Peyer's patch (tissue), 4 donors: Measurements from ENCODE around the gene ZMIZ1. TPM values are rescaled to one million over a fixed set of nuclear protein-coding genes. Genes with fewer than 3 reads are reported as not detected.

Experiments used
- DNase-seq, 3 donors: peaks; one replicate each; pipeline ENCODE4 v3.0.0-alpha.2; 2017 to 2019
- H3K27ac ChIP-seq, 4 donors: fragments of 200-600 bp; sonication (generic); one replicate each; pipeline ENCODE4 v1.5.1; 2016 to 2019
- H3K27me3 ChIP-seq, 2 donors: fragments of 200-600 bp; sonication (generic); one replicate each; pipeline ENCODE4 v1.5.1; 2019
- H3K36me3 ChIP-seq, 3 donors: fragments of 200-600 bp; sonication (generic); one replicate each; pipeline ENCODE4 v1.5.1; 2016 to 2019
- H3K4me1 ChIP-seq, 4 donors: fragments of 200-600 bp; sonication (generic); one replicate each; pipeline ENCODE4 v1.5.1; 2016 to 2019
- H3K4me3 ChIP-seq, 4 donors: fragments of 200-600 bp; sonication (generic); 1 replicate in 3 of 4; 2 replicates in 1 of 4; pipeline ENCODE4 v1.5.1; 2016 to 2019; ENCODE audit warnings: mild to moderate bottlenecking in 1 of 4
- H3K9me3 ChIP-seq, 4 donors: fragments of 200-600 bp; sonication (generic); one replicate each; pipeline ENCODE4 v1.5.1; 2016 to 2019; ENCODE audit warnings: mild to moderate bottlenecking in 1 of 4
- POLR2A ChIP-seq, 2 donors: fragments of 450-650 bp; IDR thresholded peaks; one replicate each; pipeline ENCODE4 v1.5.1; 2017; ENCODE audit warnings: antibody characterized with exemption in 2 of 2, mild to moderate bottlenecking in 2 of 2, moderate library complexity in 2 of 2
- total RNA-seq, 4 donors: library from RNA; depleted of rRNA; stranded (reverse); fragments of >200 nt; gene quantifications; one replicate each; pipeline ENCODE4 v1.1.0, GENCODE V29; 2016
- TF ChIP-seq, protein P1 (sequence below), 6 experiments: fragments of 450-650 bp in 4 of 6; fragments of 200-600 bp in 2 of 6; sonication (generic) in 1 of 6; IDR thresholded peaks; one replicate each; pipeline ENCODE4 v1.5.1; 2017 to 2019; ENCODE audit warnings: antibody characterized with exemption in 6 of 6, mild to moderate bottlenecking in 3 of 6, moderate library complexity in 1 of 6

The ZMIZ1 gene
- total RNA-seq, 4 donors from 2014 or later = 40.4 to 86.7 (median 73.2) TPM

DNA sequence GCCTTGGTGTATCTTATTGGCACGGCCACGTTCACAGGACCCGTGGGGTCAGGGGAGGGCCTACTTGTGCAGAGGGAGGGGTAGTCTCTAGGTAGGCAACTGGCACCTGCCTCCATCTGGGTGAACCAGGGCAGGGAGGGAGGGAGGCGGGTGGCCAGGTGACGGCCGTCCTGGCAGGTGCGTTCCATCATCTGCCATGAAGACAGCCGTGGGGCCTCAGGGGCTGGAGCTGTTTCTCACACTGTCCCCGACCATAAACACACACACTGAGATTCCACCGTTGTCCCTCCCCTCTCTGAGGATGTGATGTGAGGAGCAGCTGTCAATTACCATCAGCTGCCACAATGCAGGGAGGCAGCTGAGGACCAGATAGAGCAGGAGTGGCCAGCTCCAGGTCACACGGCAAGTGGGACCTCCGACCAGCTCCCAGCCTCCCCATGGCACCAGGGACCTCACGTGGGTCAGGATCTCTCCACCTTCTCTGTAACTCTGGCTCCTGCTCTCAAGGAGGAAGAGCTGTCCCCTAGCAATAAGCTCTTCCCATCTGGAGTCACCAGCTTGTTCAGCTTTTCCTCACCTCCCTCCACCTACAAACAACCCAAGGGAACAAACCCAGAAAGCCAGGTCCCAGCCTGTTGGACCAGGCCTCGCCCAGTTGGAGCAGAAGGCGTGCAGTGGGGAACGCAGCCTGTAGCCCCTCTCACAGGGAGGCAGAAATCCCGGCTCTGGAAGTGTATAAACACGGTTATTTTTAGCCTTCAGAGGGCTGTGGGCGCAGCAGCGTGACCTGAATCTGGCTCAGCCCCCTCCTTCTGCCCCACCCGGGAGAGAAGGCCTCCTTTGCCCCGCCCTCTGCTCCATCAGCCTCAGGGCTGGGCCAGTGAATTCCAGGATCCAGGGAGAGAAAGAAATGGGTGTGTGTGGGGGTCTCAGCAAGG is 33.1 kb downstream of the ZMIZ1 start:
- H3K9me3 ChIP-seq = no peaks in the 10 kb centered on the region
- no peaks in the 10 kb centered on the region for H3K36me3 ChIP-seq
- peak in 1 of 3 donors; percentile 61 for DNase-seq
- peaks cover 8 to 81% (median 15%) of the 10 kb centered on the region in 4 donors for H3K4me1 ChIP-seq
- TF ChIP-seq, protein P1, sequence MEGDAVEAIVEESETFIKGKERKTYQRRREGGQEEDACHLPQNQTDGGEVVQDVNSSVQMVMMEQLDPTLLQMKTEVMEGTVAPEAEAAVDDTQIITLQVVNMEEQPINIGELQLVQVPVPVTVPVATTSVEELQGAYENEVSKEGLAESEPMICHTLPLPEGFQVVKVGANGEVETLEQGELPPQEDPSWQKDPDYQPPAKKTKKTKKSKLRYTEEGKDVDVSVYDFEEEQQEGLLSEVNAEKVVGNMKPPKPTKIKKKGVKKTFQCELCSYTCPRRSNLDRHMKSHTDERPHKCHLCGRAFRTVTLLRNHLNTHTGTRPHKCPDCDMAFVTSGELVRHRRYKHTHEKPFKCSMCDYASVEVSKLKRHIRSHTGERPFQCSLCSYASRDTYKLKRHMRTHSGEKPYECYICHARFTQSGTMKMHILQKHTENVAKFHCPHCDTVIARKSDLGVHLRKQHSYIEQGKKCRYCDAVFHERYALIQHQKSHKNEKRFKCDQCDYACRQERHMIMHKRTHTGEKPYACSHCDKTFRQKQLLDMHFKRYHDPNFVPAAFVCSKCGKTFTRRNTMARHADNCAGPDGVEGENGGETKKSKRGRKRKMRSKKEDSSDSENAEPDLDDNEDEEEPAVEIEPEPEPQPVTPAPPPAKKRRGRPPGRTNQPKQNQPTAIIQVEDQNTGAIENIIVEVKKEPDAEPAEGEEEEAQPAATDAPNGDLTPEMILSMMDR (IDR thresholded peaks at IDR 0.05) = no peak
- no peak for TF ChIP-seq POLR2A (IDR thresholded peaks at IDR 0.05)
- H3K27ac ChIP-seq = peak overlapping the region in 3 of 4 donors; percentile 36 to 74 (median 63)
- H3K27me3 ChIP-seq = no peaks in the 10 kb centered on the region
- no peak overlapping the region for H3K4me3 ChIP-seq

DNA sequence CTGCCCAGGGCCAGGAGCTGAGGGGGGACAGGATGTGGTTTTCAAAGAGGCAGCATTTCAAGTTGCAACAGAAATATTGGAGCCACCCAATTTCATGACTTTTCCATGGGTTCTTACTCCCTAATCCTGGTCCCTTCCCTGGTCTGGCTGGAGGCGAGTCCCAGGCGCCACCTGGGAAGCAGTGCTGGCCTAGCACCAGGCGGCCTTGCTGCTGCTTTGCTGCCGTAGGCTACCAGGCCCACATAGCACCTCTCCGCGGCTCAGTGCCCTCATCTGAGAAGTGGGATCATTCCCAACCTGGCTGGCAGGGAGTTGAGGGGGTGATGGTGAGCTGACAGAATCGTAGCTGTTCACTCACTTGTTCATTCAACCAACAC is 33.7 kb downstream of the ZMIZ1 start:
- Histone ChIP-seq H3K36me3 (no peaks in the 10 kb centered on the region), H3K27ac (peak overlapping the region in 3 of 4 donors; percentile 36 to 74 (median 63)), H3K9me3 (no peaks in the 10 kb centered on the region), H3K27me3 (no peaks in the 10 kb centered on the region), H3K4me1 (peaks cover 8 to 74% (median 14%) of the 10 kb centered on the region in 4 donors), H3K4me3 (no peak overlapping the region)
- TF ChIP-seq, protein P1 (IDR thresholded peaks at IDR 0.05) = peak in 1 of 6 experiments; percentile 6
- no peak for TF ChIP-seq POLR2A (IDR thresholded peaks at IDR 0.05)
- no peak for DNase-seq

- H3K4me1 ChIP-seq = peaks cover 8 to 74% (median 10%) of the 10 kb centered on the region in 4 donors
- TF ChIP-seq, protein P1 (IDR thresholded peaks at IDR 0.05) = no peak
- no peak for TF ChIP-seq POLR2A (IDR thresholded peaks at IDR 0.05)
- no peak for DNase-seq
- no peaks in the 10 kb centered on the region for H3K36me3 ChIP-seq
- peak overlapping the region in 2 of 4 donors; percentile 63 to 74 for H3K27ac ChIP-seq
- no peaks in the 10 kb centered on the region for H3K9me3 ChIP-seq
- H3K27me3 ChIP-seq = no peaks in the 10 kb centered on the region
- H3K4me3 ChIP-seq = no peak overlapping the region
Measured at GRCh38 chr10:79103129-79103528, 34.4 kb downstream of the ZMIZ1 start.

DNA sequence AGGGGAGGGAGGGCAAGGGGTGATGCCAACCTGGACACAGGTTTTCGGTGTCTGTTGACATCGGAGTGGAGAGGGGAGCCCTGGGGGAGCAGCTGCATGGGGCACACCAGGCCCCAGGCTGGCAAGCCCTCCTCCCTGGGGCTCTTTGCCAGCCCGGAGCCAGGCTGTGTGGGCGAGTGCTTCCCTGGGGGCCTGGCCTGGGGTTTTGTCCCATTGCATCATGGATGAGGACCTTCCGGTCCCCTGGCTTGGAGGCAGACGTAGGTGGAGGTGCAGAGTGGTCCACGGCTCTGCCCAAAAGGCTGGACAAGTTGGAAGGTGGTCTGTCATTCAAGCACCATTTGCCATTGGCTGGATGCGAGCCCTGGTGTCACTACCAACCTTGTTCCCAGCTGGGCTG is 34.8 kb downstream of the ZMIZ1 start:
- no peak for DNase-seq
- no peaks in the 10 kb centered on the region for H3K27me3 ChIP-seq
- TF ChIP-seq, protein P1 (IDR thresholded peaks at IDR 0.05) = no peak
- TF ChIP-seq POLR2A (IDR thresholded peaks at IDR 0.05) = no peak
- no peaks in the 10 kb centered on the region for H3K36me3 ChIP-seq
- peaks cover 8 to 73% (median 10%) of the 10 kb centered on the region in 4 donors for H3K4me1 ChIP-seq
- H3K9me3 ChIP-seq = no peaks in the 10 kb centered on the region
- H3K27ac ChIP-seq = peak overlapping the region in 1 of 4 donors; percentile 74
- H3K4me3 ChIP-seq = no peak overlapping the region

DNA sequence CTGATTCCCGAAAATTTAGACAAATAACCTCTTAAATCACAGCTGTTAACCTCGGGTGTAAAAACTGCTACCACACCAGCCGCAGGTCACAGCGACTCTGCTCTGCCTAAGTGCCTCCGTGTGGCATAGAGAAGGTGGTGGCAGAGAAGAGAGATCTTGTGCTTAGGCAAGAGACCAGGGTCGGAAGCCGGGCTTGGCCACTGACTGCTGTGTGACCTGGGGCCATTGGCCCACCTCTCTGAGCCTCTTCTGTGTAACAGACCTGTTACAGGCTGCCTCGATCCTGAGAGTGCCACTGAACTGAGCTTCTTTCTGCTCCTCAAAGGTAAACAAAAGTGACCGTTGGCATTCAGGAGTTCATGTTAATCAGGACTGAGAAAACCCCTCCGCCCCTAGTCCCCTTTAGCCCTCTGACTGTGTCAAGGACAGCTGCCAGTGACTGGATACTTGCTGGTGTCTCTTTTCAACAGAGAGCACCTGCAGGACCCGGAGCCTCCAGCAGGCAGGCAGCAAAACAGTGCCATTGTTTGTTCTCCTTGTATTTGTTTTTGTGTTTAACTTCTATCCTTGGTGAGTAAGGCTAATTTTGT is 36.5 kb downstream of the ZMIZ1 start:
- TF ChIP-seq POLR2A (IDR thresholded peaks at IDR 0.05) = no peak
- TF ChIP-seq, protein P1 (IDR thresholded peaks at IDR 0.05) = peak in 1 of 6 experiments; percentile 17
- Histone ChIP-seq H3K27ac (peak overlapping the region in 2 of 4 donors; percentile 12 to 35), H3K4me1 (peaks cover 8 to 70% (median 10%) of the 10 kb centered on the region in 4 donors), H3K9me3 (no peaks in the 10 kb centered on the region), H3K4me3 (no peak overlapping the region), H3K36me3 (no peaks in the 10 kb centered on the region), H3K27me3 (no peaks in the 10 kb centered on the region)
- DNase-seq = no peak
